GM23248 (cell line): ENCODE measurements around the gene DCUN1D5.

Source experiments
- EZH2 ChIP-seq: fragments of 200-600 bp; sonication (generic); IDR thresholded peaks from 2 replicates; pipeline ENCODE4 v1.6.1; 2018; ENCODE audit warnings: antibody characterized with exemption, mild to moderate bottlenecking; ENCODE audit not compliant: insufficient read depth, poor library complexity, severe bottlenecking
- EZH2phosphoT487 ChIP-seq: fragments of 200-600 bp; sonication (generic); IDR thresholded peaks from 2 replicates; pipeline ENCODE4 v1.6.1; 2018; ENCODE audit warnings: antibody characterized with exemption, moderate library complexity, mild to moderate bottlenecking, low read depth; ENCODE audit not compliant: insufficient read depth

DNA sequence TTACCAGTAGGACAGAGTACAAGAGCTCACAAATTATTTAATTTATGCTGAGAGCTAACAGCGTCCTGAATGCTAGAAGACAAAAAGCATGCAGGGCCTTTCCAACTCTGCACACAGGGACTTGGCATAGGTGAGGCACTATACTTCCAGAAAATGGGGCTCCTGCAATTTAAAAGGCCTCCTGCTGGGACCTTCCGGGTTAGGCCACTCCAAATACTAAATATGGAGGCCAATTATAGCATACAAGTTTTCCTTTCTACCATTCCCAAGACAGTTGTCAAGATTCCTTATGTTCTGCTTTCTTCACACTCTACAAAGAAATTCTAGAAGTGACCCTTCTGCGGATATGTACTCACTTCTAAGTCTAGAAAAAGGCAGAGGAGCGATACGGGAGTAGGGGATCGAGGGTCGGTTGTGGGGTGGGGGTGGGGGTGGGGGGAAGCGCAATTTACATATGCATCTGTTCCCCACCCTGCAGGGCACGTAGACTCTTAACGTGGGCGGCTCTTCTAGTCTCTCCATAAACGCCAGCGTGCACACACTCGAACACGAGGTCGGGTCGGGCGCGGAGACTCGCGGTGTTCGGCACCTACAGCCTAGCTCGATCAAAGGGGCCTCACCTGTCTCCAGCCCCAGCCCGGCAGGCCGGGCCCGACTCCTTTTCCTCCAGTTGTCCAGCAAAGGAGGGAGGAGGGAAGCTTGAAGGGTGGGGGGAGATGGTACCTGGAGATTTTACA lies 728 bp downstream of the DCUN1D5 start:
- TF ChIP-seq EZH2, result no peak
- TF ChIP-seq EZH2phosphoT487, result no peak
